Naive thymus-derived CD4-positive, alpha-beta T cell (primary cell): ENCODE measurements around the gene RNF133. TPM values are rescaled to one million over a fixed set of nuclear protein-coding genes. Genes with fewer than 3 reads are reported as not detected.

Experiments used
- ATAC-seq: fragments of 150-1000 bp; cut with Tn5 transposase; 2 replicates; pipeline ENCODE4 v1.10.0; 2021; ENCODE audit warnings: mild to moderate bottlenecking, moderate library complexity
- CTCF ChIA-PET: fragments of 350-600 bp; sonication (Branson Sonifier 250); formaldehyde crosslinking; loops from one replicate; lab custom pipeline; 2021; ENCODE audit warnings: antibody characterized with exemption; lab: Charles Lee
- POLR2A ChIA-PET: fragments of 350-600 bp; sonication (Branson Sonifier 250); formaldehyde crosslinking; loops from one replicate; lab custom pipeline; 2021; ENCODE audit warnings: antibody characterized with exemption, inconsistent platforms; lab: Charles Lee
- DNase-seq, 9 donors: peaks; one replicate each; pipeline versions ENCODE4 v3.0.0 to v3.0.0-alpha.2; 2020 to 2022; ENCODE audit warnings: mixed read lengths in 1 of 9
- H3K27ac ChIP-seq: one replicate; pipeline ENCODE4 v1.7.0; 2013; ENCODE audit warnings: mild to moderate bottlenecking, low read depth, low read length, moderate library complexity
- H3K27me3 ChIP-seq, 2 donors: one replicate each; pipeline ENCODE4 v1.7.0; 2013; ENCODE audit warnings: low read length in 2 of 2, mild to moderate bottlenecking in 2 of 2, moderate library complexity in 2 of 2; ENCODE audit not compliant: control insufficient read depth in 2 of 2, insufficient read depth in 2 of 2
- H3K36me3 ChIP-seq, 3 experiments: 1 replicate in 2 of 3; 2 replicates in 1 of 3; pipeline ENCODE4 v1.7.0; 2013; ENCODE audit warnings: low read length in 3 of 3, mild to moderate bottlenecking in 3 of 3, moderate library complexity in 1 of 3; ENCODE audit not compliant: insufficient read depth in 3 of 3, control insufficient read depth in 2 of 3
- H3K4me1 ChIP-seq, 2 donors: one replicate each; pipeline ENCODE4 v1.7.0; 2013; ENCODE audit warnings: low read length in 2 of 2, mild to moderate bottlenecking in 2 of 2, moderate library complexity in 1 of 2; ENCODE audit not compliant: control insufficient read depth in 2 of 2, insufficient read depth in 2 of 2
- H3K4me3 ChIP-seq: 2 replicates; pipeline ENCODE4 v1.7.0; 2013; ENCODE audit warnings: mild to moderate bottlenecking, low read length
- H3K9me3 ChIP-seq, 3 experiments: 1 replicate in 2 of 3; 2 replicates in 1 of 3; pipeline ENCODE4 v1.7.0; 2013; ENCODE audit warnings: low read length in 3 of 3; ENCODE audit not compliant: control insufficient read depth in 2 of 3
- H3K27ac Mint-ChIP-seq, 9 donors: one replicate each; pipeline ENCODE4 v1.8.0; 2020 to 2022; ENCODE audit warnings: mixed read lengths in 9 of 9, mild to moderate bottlenecking in 8 of 9, moderate library complexity in 5 of 9, inconsistent platforms in 2 of 9
- H3K27me3 Mint-ChIP-seq, 5 donors: one replicate each; pipeline ENCODE4 v1.8.0; 2021 to 2022; ENCODE audit warnings: mixed read lengths in 5 of 5, mild to moderate bottlenecking in 1 of 5
- H3K36me3 Mint-ChIP-seq, 5 donors: one replicate each; pipeline ENCODE4 v1.8.0; 2020 to 2022; ENCODE audit warnings: mixed read lengths in 5 of 5, mild to moderate bottlenecking in 3 of 5, inconsistent platforms in 1 of 5
- H3K4me1 Mint-ChIP-seq, 7 donors: one replicate each; pipeline ENCODE4 v1.8.0; 2020 to 2022; ENCODE audit warnings: mixed read lengths in 7 of 7, mild to moderate bottlenecking in 3 of 7, inconsistent platforms in 1 of 7
- H3K4me3 Mint-ChIP-seq, 10 donors: one replicate each; pipeline ENCODE4 v1.8.0; 2020 to 2022; ENCODE audit warnings: mild to moderate bottlenecking in 10 of 10, mixed read lengths in 10 of 10, moderate library complexity in 6 of 10, inconsistent platforms in 2 of 10
- H3K9me3 Mint-ChIP-seq, 11 donors: one replicate each; pipeline ENCODE4 v1.8.0; 2020 to 2022; ENCODE audit warnings: mixed read lengths in 11 of 11, mild to moderate bottlenecking in 4 of 11, inconsistent platforms in 1 of 11, moderate library complexity in 1 of 11
- intact Hi-C, 2 donors: fragments of 100-400 bp; cut with micrococcal nuclease; formaldehyde crosslinking; loops; one replicate each; pipeline ENCODE4 v1.15.1; 2023
- polyA plus RNA-seq, 2 donors: library from polyadenylated mRNA; unstranded; fragments of 300-500 nt; fragmentation: Illumina TruSeq; gene quantifications; one replicate each; pipeline ENCODE4 v1.2.3, GENCODE V29; 2021
- total RNA-seq, 6 experiments: library from RNA in 5 of 6; stranded (reverse) in 5 of 6; gene quantifications; 1 replicate in 5 of 6; 2 replicates in 1 of 6; pipeline ENCODE4 v1.2.3 and lab custom pipeline; 2021 to 2026

RNF133 gene
- total and polyA plus RNA-seq, 7 experiments from 2014 or later, result not detected

- ChIA-PET CTCF (no interaction called here), POLR2A (no interaction called here)
- H3K9me3 Mint-ChIP-seq, result peaks cover 0 to 21% (median 4%) of the 10 kb centered on the region in 11 donors
- Histone ChIP-seq H3K36me3 (no peaks in the 10 kb centered on the region), H3K9me3 (peaks cover 0 to 4% (median 0%) of the 10 kb centered on the region in 3 experiments), H3K4me3 (no peak overlapping the region), H3K4me1 (no peaks in the 10 kb centered on the region), H3K27ac (no peak overlapping the region), H3K27me3 (no peaks in the 10 kb centered on the region)
- no peaks in the 10 kb centered on the region for H3K27me3 Mint-ChIP-seq
- intact Hi-C loops, result no loop called here
- H3K27ac Mint-ChIP-seq, result no peak overlapping the region
- ATAC-seq (no peak), DNase-seq (no peak)
- H3K4me3 Mint-ChIP-seq, result no peak overlapping the region
- H3K36me3 Mint-ChIP-seq, result no peaks in the 10 kb centered on the region
- H3K4me1 Mint-ChIP-seq, result no peaks in the 10 kb centered on the region
Observed at GRCh38 chr7:122651451-122651850, 47.5 kb downstream of the RNF133 start.

Other genes starting within 250 kb of the RNF133 start
- not detected for gene RNF148, start 3.8 kb upstream of the RNF133 start, total RNA-seq
- not detected for gene RNF148, start 3.8 kb upstream of the RNF133 start, polyA plus RNA-seq
- gene CADPS2, start 187.3 kb upstream of the RNF133 start, total RNA-seq, result not detected
- not detected for gene CADPS2, start 187.3 kb upstream of the RNF133 start, polyA plus RNA-seq